NCI-H748 (cell line): ENCODE data around the gene CHFR.
"Not testable (repeated sequence)": the region's sequence is repeated elsewhere in the genome, so short reads cannot be mapped to it uniquely, and the experiment has no call there.

ENCODE experiments used
- DNase-seq: peaks from one replicate; lab custom pipeline; 2025; ENCODE audit not compliant: unreplicated experiment; lab: John Stamatoyannopoulos, UW

Gene CHFR

DNA sequence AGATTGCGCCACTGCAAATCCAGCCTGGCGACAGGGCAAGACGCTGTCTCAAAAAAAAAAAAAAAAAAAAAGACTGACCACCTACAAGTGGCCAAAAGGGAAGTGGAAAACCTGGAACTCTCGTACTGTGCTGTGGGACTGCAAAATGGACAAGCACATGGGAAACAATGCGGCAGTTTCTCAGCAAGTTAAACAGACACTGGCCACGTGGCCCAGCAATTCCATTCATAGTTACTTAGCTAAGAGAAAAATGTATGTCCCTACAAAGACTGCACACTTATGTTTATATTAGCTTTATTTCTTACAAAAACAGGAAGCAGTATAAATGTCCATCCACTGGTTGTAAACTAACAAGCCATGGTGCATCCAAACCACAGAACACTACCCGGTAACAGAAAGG is 5.6 kb downstream of the CHFR start:
- DNase-seq, result no peak

DNA sequence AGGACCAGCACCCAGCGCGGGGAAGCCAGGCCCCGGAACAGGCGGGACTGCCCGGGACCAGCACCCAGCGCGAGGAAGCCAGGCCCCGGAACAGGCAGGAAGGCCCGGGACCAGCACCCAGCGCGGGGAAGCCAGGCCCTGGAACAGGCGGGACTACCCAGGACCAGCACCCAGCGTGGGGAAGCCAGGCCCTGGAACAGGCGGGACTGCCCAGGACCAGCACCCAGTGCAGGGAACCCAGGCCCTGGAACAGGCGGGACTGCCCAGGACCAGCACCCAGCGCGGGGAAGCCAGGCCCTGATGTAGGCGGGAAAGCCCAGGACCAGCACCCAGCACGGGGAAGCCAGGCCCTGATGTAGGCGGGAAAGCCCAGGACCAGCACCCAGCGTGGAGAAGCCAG is 12.8 kb downstream of the CHFR start:
- not testable (repeated sequence) for DNase-seq

DNA sequence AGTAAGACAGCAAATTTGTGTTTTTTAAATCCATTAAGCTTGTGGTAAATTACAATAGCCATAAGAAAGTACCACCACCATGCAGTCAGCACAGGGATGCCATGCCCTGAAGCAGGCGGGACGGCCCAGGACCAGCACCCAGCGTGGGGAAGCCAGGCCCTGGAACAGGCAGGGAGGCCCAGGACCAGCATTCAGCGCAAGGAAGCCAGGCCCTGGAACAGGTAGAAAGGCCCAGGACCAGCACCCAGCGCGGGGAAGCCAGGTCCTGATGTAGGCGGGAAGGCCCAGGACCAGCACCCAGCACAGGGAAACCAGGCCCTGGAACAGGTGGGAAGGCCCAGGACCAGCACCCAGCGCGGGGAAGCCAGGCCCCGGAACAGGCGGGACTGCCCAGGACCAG is 13.2 kb downstream of the CHFR start:
- no peak for DNase-seq

DNA sequence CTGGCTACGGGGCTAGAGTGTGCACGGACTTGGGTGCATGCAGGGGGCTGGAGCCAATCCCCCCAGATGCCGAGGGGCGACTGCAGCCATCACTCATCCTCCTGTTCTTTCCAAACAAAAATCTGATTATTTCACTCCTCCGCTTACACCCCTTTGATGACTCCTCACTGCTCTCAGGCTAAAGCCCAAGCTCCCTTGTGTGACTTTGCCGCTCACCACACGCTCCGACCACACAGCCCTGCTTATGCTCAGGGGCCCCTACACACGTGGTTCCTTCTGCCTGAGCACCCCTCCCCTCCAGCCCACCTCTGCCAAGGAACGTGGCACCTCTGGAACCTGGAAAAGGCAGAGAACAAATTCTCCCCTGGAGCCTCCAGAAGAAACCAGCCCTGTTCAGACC is 13.7 kb downstream of the CHFR start:
- DNase-seq, result no peak

DNA sequence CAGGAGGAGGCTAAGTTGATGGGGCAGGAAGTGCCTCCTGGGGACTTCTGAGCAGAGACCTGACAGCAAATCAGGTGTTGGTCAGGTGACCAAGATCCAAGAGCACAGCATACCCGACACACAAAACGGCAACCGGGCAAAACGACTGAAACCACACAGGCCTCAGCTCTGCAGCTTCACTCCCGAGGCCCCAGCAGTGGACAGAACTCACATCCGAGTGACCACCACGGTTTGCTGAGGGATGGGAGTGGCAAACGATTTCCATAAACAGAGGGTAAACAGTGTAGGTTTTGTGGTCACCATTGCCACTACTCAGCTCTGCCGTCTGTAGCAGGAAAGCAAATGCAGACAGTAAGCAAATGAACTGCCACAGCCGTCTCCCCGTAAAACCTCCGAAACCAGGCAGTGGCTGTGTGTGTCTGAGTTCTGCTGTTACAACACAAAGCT is 14.4 kb downstream of the CHFR start:
- DNase-seq, result no peak

DNA sequence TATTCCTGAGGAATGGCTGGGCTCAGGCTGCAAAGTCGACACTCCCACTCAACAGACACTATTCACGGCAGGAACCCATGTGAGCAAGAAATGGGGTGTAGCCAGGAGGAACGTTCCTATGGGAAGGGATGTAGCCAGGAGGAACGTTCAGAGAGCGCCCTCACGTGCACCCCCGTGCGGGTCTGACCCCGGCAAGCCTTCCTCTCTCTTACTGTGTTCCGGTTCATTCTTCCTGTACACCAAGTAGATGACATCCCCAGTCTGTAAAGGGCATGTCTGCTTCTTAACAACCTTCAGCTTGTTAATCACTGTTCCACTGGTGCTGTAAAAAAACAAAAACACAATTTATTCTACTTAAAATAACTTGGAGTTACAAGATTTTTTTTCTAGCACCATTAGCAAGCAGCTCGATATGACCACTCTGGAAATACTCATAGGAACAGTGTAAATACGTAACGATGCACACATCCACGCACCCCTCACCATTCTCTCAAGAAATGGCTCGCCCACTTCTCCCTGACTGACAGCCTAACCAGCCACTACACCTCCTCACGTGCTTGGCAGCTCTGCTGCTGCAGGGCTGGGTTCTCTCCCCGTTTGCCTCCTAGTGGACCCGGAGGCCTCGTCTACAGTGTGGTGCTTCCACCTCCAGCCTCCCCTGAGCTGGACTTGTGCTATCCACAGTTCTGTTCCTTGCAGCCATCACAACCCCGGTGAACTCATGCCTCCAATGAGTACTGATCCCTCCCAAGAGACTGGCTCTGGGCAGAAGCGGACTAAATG is 15.1 kb downstream of the CHFR start:
- no peak for DNase-seq

DNA sequence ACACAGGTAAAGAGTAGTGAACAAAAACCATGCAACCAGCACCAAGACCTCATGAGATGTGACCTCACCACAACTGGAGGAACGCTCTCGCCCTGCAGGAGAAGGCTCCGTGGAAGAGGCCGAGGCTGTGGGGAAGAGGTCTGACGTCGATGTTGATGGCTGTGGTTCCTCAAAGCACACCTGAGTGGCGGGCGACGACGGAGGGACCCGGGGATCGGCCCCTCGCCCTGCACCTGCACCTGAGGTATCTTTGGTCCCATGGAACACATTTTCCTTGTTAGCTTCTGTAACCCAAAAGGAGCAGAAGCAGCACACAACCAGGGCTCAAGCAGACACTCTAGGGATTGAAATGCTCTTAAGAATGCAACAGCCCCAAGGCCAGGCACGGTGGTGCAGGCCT is 17.9 kb downstream of the CHFR start:
- DNase-seq, result no peak

DNA sequence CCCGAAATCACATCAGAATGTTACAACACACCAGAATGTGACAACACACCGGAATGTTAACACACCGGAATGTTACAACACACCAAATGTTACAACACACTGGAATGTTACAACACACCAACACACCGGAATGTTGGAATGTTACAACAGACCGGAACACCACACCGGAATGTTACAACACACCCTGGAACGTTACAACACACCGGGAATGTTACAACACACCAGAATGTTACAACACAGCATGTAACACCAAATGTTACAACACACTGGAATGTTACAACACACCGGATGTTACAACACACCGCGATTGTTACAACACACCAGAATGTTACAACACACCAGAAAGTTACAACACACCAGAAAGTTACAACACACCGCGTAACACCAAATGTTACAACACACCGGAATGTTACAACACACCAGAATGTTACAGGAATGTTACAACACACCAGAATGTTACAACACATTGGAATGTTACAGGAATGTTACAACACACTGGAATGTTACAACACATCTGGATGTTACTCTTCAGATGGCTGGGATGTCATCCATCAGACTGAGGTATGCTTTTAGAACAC is 21.1 kb downstream of the CHFR start:
- DNase-seq, result no peak

DNA sequence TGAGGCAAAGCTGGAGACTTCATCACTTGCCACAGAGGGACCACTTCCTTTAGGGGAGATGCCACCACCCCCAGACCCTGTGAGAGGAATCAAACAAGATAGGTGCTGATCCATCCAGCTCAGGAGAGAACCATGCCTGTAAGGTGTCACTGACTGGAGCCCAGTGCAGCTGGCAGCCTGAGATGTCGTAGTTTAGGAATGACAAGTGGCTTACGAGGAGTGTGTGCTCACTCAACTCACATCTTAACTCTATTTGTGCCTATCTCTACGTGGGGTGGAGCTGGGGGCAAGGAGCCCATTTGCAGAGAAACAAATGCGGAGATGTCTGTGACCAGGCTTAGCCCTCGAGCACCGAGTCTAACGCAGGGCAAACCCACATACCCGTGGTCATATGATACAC is 25.8 kb downstream of the CHFR start:
- DNase-seq, result no peak

DNA sequence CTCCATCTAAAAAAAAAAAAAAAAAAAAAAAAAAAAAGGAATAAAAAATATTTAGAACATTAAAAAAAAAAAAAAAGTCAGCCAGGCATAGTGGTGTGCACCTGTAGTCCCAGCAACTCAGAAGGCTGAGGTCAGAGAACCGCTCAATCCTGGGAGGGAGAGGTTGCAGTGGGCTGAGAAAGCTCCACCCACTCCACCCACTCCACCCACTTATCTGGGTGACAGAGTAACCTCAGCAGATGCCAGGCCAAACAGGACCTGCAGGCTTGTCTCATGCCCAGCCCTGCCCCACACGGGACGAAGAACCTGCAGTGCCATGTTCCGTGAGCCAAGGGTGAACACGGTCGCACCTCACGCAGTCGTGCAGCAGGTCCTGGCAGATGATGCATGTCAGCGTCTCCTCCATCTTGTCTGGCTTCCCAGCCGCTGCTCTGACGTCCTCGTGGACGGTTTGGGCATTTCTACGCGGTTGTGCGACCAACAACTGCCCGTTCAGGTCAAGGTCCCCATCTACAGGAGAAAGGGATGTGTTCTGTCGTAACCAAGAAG is 28.6 kb downstream of the CHFR start:
- DNase-seq, result no peak

DNA sequence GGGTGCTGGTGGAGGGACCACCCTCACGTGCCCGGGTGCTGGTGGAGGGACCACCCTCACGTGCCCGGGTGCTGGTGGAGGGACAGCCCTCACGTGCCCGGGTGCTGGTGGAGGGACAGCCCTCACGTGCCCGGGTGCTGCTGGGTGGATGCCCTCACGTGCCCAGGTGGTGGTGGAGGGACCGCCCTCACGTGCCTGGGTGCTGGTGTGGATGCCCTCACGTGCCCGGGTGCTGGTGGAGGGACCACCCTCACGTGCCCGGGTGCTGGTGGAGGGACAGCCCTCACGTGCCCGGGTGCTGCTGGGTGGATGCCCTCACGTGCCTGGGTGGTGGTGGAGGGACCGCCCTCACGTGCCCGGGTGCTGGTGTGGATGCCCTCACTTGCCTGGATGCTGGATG is 30.4 kb downstream of the CHFR start:
- DNase-seq, result not testable (repeated sequence)

DNA sequence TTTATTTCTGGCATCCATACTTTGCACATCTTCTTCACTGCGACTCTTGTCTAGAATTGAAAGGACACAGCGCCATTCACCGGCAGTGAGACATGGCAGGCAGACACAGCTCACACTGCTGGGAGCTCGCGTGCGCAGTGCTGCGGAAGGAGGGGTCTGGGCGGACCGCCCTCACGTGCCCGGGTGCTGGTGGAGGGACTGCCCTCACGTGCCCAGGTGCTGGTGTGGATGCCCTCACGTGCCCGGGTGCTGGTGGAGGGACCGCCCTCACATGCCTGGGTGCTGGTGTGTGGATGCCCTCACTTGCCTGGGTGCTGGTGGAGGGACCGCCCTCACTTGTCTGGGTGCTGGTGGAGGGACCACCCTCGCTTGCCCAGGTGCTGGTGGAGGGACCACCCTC is 30.8 kb downstream of the CHFR start:
- DNase-seq, result no peak

DNA sequence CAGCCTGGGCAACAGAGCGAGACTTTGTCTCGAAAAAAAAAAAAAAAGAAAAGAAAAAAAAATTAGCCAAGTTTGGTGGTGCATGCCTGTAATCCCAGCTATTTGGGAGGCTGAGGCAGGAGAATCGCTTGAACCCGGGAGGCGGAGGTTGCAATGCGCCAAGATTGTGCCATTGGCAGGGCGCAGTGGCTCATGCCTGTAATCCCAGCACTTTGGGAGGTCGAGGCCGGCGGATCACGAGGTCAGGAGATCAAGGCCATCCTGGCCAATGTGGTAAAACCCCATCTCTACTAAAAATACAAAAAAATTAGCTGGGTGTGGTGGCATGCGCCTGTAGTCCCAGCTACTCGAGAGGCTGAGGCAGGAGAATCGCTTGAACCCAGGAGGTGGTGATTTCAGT is 32.2 kb downstream of the CHFR start:
- DNase-seq, result not testable (repeated sequence)

DNA sequence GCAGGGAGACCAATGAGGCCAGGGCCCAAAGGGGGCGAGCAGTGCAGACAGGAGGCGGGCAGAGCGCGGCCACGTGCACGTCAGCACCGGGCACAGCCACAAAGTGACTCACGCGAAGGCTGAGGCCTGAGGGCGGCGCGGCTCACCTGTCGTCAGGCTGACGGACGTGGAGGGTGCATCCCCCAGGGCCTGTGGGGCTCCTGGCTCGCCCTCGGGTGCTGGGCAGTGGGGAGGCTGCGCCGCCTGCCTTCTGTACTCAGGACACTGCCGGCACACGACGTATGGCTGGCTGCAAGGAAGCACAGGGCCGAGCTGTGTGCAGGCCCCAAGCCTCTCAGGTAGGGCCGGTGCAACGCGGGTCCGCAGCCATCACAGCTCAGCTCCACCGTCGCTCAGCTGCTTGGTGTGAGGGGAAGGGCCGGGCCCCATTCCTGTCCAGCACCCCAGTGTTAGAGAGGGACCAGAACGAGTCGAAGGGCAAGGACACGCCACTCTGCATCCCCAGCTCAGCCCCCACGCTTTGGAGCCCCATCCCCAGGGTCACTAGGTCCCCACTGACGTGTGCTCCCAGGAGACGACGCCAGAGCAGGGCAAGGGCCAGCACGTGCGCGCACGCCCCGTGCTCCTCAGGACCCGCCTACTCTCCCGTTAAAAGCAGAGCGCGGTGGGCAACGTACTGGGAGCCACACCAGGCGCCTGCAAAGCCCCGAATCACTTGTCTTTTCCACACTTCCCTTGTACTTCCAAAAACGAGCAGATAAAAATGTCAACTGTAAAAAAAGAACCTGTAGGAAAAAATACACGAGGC is 33.9 kb downstream of the CHFR start:
- DNase-seq, result no peak

DNA sequence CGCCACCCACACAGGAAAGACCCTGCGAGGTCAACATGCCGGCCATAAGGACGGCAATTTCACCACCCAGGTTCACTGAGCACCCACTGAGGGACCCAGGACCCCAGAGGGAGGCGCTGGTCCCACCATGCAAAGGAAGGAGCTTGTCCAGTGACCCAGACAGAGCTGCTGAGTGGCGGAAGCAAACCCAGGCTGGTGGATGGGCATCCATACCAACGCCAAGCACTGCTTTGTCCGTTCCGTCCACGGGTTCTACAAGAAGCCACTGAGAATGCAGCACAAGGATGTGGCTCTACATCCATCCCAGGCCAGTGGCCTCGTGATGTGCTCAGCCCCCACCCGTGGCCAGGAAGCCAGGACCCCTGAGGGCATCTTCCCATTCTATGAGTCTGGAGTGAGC is 34.9 kb downstream of the CHFR start:
- DNase-seq, result no peak

DNA sequence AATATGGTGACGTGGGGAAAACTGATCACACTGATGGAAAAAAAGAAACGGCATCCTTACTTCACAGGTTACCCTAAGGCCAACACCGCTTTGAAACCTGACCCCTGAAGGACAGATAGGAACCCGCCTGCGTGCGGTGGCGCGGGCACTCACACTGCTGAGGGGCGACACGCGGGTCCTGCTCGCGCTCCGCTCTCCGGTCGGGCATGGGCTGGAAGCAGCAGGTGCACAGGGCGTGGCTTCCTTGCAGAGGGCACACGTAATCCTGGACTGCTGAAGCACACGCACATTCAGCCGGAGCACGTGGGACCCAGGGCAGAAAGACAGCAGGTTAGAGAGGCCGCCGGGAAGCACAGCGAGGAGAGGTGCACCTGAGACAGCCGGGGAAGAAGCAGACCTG is 35.9 kb downstream of the CHFR start:
- DNase-seq, result no peak

DNA sequence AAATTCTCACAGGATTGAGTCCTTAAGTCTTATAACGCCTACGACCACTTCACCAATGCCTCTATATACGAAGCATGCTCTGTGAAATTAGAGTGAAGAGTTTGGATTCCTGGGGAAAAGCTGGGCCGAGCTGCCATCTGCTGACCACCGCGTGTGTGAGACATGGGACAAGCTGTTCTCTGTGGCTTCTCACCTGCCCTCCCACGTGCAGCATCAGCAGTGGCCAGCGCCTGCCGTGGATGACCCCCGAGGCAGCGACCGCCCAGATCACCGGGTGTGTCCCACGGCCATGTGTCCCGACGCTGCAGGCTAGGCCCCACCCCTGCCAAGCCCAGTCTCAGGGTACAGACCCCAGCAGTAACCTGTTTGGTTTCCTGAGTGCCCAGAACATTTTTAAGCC is 37.1 kb downstream of the CHFR start:
- no peak for DNase-seq

DNA sequence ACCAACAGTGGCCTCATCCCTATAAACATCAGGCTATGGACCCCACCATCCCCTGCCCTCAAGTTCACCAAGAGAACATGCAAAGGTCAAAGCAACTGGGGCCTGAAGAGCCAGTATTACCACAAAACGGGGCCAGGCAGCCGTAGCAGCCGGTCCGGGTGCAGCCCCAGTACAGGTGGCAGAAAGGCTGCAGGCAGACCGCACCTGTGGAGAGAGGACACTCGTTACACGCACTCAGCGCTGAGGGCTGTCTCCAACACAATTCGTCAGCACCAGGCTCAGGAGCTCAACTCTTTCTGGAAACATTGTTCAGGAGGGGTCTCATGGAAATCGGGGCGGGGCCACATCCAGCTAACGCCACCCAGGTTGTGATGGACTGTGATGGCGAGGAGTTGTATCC is 38.9 kb downstream of the CHFR start:
- no peak for DNase-seq

DNA sequence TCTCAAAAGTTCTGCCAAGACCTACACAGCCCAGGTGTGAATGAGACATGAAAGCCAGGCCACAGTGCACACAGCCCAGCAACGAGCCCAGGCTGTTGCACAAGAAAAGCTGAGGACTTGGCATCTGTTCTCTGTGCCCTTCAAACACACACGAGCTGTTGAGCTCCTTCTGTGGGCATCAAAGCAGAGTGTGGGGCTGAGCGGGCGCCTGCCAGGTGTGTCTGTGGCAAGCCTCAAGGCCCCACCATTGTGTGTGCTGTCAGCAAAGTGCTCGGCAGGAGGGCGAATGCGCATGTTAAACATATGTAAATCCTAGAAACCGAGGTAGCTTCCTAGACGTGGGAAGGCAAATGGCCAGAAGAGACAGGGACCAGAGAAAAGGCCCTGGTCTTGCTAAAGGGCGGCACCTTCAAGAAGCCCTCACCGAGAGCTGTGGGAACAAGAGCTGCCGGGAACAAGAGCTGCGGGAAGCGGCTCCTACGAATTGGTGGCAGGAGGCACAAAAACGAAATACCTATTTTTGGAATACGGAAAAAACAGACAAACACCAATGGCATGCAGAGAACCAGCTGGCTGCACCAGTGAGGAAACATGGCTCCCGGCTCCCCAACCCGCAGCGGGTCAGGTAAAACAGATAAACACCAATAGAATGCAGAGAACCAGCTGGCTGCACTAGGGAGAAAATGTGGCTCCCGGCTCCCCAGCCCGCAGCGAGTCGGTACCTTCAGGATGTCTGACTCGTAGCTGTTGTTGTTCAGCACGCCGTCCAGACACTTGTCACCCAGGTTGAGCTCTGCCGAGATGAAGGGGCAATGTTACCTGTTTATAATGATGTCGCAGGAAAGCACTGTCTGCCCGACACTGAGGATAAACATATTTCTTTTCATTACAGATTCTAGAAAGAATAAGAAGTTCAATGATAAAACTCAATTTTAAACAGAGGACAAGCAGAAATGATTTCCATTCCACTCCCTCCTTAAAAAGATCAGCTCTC is 39.7 kb downstream of the CHFR start:
- no peak for DNase-seq

DNA sequence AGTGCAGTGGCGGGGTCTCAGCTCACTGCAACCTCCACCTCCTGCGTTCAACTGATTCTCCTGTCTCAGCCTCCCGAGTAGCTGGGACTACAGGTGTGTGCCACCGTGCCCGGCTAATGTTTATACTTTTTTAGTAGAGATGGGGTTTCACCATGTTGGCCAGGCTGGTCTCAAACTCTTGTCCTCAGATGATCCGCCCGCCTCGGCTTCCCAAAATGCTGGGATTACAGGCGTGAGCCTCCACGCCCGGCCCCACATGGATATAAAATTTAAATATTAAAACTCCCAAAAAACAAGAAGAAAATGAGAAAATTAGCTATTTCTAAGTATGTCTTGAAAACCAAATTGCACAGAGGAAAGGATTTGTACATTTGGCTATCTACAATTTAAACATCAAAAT is 42.7 kb downstream of the CHFR start:
- DNase-seq, result not testable (repeated sequence)
